ENCODE measurements around the gene CEPT1. TPM values are rescaled to one million over a fixed set of nuclear protein-coding genes. Genes with fewer than 3 reads are reported as not detected.

The CEPT1 gene
- total and polyA plus RNA-seq, 10 of the 15 experiments (the other 5 are each of a cell fraction or from before 2014, with no cell fraction given) = 29.4 to 77.9 (median 54.8) TPM

DNA sequence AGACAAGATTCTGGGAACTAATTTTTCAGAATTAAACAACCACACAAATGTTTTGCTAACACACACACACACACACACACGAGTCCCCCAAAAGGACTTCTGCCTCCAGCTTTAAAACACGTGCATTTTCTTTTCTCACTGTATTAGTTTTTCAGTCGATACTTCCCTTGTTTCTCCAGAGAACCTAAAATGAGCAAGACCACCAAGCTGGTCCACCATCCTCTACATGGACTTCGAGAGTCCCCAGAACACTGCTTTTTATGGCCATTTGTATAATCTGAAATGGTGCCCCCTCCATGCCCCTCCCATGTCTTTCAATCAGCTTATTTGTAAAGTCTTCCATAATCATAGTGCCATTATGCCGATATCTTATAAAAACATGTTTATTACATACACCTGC is 76.7 kb downstream of the CEPT1 start (continued):
- TF ChIP-seq, protein P1, sequence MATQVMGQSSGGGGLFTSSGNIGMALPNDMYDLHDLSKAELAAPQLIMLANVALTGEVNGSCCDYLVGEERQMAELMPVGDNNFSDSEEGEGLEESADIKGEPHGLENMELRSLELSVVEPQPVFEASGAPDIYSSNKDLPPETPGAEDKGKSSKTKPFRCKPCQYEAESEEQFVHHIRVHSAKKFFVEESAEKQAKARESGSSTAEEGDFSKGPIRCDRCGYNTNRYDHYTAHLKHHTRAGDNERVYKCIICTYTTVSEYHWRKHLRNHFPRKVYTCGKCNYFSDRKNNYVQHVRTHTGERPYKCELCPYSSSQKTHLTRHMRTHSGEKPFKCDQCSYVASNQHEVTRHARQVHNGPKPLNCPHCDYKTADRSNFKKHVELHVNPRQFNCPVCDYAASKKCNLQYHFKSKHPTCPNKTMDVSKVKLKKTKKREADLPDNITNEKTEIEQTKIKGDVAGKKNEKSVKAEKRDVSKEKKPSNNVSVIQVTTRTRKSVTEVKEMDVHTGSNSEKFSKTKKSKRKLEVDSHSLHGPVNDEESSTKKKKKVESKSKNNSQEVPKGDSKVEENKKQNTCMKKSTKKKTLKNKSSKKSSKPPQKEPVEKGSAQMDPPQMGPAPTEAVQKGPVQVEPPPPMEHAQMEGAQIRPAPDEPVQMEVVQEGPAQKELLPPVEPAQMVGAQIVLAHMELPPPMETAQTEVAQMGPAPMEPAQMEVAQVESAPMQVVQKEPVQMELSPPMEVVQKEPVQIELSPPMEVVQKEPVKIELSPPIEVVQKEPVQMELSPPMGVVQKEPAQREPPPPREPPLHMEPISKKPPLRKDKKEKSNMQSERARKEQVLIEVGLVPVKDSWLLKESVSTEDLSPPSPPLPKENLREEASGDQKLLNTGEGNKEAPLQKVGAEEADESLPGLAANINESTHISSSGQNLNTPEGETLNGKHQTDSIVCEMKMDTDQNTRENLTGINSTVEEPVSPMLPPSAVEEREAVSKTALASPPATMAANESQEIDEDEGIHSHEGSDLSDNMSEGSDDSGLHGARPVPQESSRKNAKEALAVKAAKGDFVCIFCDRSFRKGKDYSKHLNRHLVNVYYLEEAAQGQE (IDR thresholded peaks at IDR 0.05; ENCODE audit: low read depth, low read length) = no peak
- TF ChIP-seq SUPT20H (IDR thresholded peaks at IDR 0.05; ENCODE audit: borderline replicate concordance, control insufficient read depth, low read depth, low read length) (no peak), HDAC6 (IDR thresholded peaks at IDR 0.05; ENCODE audit: unreplicated experiment) (no peak), SPI1 (IDR thresholded peaks at IDR 0.05; ENCODE audit: borderline replicate concordance, insufficient read depth, low read depth, low read length) (no peak), NFIC (IDR thresholded peaks at IDR 0.05; ENCODE audit: low read depth, low read length) (no peak), MTA2 (IDR thresholded peaks at IDR 0.05; ENCODE audit: low read depth) (no peak)
- TF ChIP-seq, protein P2, sequence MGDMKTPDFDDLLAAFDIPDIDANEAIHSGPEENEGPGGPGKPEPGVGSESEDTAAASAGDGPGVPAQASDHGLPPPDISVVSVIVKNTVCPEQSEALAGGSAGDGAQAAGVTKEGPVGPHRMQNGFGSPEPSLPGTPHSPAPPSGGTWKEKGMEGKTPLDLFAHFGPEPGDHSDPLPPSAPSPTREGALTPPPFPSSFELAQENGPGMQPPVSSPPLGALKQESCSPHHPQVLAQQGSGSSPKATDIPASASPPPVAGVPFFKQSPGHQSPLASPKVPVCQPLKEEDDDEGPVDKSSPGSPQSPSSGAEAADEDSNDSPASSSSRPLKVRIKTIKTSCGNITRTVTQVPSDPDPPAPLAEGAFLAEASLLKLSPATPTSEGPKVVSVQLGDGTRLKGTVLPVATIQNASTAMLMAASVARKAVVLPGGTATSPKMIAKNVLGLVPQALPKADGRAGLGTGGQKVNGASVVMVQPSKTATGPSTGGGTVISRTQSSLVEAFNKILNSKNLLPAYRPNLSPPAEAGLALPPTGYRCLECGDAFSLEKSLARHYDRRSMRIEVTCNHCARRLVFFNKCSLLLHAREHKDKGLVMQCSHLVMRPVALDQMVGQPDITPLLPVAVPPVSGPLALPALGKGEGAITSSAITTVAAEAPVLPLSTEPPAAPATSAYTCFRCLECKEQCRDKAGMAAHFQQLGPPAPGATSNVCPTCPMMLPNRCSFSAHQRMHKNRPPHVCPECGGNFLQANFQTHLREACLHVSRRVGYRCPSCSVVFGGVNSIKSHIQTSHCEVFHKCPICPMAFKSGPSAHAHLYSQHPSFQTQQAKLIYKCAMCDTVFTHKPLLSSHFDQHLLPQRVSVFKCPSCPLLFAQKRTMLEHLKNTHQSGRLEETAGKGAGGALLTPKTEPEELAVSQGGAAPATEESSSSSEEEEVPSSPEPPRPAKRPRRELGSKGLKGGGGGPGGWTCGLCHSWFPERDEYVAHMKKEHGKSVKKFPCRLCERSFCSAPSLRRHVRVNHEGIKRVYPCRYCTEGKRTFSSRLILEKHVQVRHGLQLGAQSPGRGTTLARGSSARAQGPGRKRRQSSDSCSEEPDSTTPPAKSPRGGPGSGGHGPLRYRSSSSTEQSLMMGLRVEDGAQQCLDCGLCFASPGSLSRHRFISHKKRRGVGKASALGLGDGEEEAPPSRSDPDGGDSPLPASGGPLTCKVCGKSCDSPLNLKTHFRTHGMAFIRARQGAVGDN (IDR thresholded peaks at IDR 0.05) = no peak

Measured in GM12878 (cell line).